ENCODE measurements around the gene ZNF616. TPM values are rescaled to one million over a fixed set of nuclear protein-coding genes. Genes with fewer than 3 reads are reported as not detected.

The ZNF616 gene
- total RNA-seq, 6 experiments from 2014 or later = 1.9 to 6.2 (median 4.2) TPM

- DNase-seq (no peak), ATAC-seq (no peak)
- no peak overlapping the region for H3K27ac ChIP-seq
- H3K4me3 ChIP-seq = peak overlapping the region; percentile 68 to 76 (median 72)
- H3K36me3 ChIP-seq = peaks cover 0 to 5% (median 0%) of the 10 kb centered on the region in 4 donors
- intact Hi-C loops (cut with DNase I) = no loop called here
- H3K4me1 ChIP-seq = peaks cover 0 to 12% (median 0%) of the 10 kb centered on the region in 4 donors
- H3K9me3 ChIP-seq = peaks cover 0 to 19% (median 4%) of the 10 kb centered on the region in 4 donors
- 9% methylated on average over 12 of the region's 12 CpGs for WGBS (ENCODE audit: insufficient coverage, low coverage, low lambda C conversion rate, missing lambda C conversion rate)
- TF ChIP-seq POLR2A (IDR thresholded peaks at IDR 0.05) (no peak), CTCF (IDR thresholded peaks at IDR 0.05) (no peak)
- H3K27me3 ChIP-seq = no peaks in the 10 kb centered on the region
These were observed 45.1 kb downstream of the ZNF616 start for GRCh38 chr19:52094526-52095130.

DNA sequence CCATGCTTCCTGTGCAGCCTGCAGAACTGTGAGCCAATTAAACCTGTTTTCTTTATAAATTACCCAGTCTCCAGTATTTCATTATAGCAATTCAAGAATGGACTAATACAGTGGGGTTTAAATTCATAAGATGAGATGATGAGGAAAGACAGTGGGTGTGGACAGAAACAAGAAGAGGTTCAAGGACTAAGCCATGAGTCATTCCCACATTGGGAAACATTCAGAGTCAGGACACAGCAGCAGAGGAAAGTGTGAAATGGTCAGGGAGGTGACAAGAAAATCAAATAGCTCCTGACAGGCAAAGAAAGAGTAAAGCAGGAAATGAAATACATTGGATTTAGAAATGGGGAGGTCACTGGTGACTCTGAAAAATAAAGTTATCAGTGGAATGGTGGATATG lies 53.3 kb downstream of the ZNF616 start:
- H3K4me3 ChIP-seq = no peak overlapping the region
- H3K36me3 ChIP-seq = peaks cover 0 to 32% (median 9%) of the 10 kb centered on the region in 4 donors
- H3K27me3 ChIP-seq = no peaks in the 10 kb centered on the region
- no peak for ATAC-seq
- intact Hi-C loops (cut with DNase I) = no loop called here
- H3K27ac ChIP-seq = no peak overlapping the region
- no peak for DNase-seq
- H3K4me1 ChIP-seq = no peaks in the 10 kb centered on the region
- peaks cover 0 to 19% (median 0%) of the 10 kb centered on the region in 4 donors for H3K9me3 ChIP-seq
- TF ChIP-seq POLR2A (IDR thresholded peaks at IDR 0.05) (no peak), CTCF (IDR thresholded peaks at IDR 0.05) (no peak)

DNA sequence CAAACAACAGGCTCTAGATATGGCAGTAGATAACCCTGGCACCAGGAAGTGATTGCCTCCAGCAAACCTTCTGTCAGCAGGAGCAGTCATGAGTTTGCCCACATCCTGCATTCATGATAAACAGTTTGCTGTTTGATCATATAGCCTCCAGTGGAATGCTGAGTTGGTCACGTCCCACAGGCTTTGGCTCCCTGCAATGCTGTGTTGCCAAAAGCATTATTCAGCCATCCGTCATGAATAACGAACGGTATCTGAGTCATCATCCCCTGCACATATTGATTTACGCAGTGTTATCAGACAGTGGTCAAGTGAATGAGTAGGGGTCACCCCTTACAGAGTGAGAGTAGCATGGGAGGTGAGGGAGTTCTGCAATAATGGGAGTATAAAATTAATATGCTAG lies 69.2 kb downstream of the ZNF616 start:
- no peak for TF ChIP-seq POLR2A (IDR thresholded peaks at IDR 0.05)
- TF ChIP-seq CTCF (IDR thresholded peaks at IDR 0.05) = no peak
- peaks cover under 1 to 81% (median 26%) of the 10 kb centered on the region in 4 donors for H3K9me3 ChIP-seq
- H3K27me3 ChIP-seq = no peaks in the 10 kb centered on the region

DNA sequence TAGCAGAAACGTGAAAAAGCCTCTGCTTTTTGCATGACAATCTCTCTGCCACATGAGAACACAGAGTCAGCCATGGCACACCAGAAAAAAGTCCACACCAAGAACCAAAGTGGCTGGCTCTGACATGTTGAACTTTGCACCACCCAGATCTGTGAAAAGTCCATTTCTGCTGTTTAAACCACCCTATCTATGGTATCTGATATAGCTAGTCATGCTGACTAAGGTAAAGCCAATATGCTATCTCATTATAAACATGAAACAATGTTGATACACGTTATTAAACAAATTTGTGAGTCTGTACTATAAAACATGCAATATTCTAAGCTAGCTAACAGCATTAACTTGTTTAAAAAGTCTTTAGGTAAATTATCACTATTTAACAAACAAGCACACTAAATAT lies 70.1 kb downstream of the ZNF616 start:
- Histone ChIP-seq H3K9me3 (peaks cover 5 to 82% (median 33%) of the 10 kb centered on the region in 4 donors), H3K27me3 (no peaks in the 10 kb centered on the region), H3K36me3 (peaks cover 0 to 72% (median 17%) of the 10 kb centered on the region in 4 donors), H3K4me1 (no peaks in the 10 kb centered on the region), H3K27ac (no peak overlapping the region), H3K4me3 (no peak overlapping the region)
- 97% methylated on average over 2 of the region's 2 CpGs for WGBS (ENCODE audit: insufficient coverage, low coverage, low lambda C conversion rate, missing lambda C conversion rate)
- ATAC-seq (no peak), DNase-seq (no peak)
- intact Hi-C loops (cut with DNase I) = no loop called here
- no peak for TF ChIP-seq CTCF (IDR thresholded peaks at IDR 0.05)
- TF ChIP-seq POLR2A (IDR thresholded peaks at IDR 0.05) = no peak

More for the DNA sequence above, 69.2 kb downstream of the ZNF616 start:
- Histone ChIP-seq H3K4me1 (no peaks in the 10 kb centered on the region), H3K4me3 (no peak overlapping the region), H3K36me3 (peaks cover 0 to 76% (median 24%) of the 10 kb centered on the region in 4 donors), H3K27ac (no peak overlapping the region)
- 87% methylated on average over 3 of the region's 5 CpGs for WGBS (ENCODE audit: insufficient coverage, low coverage, low lambda C conversion rate, missing lambda C conversion rate)
- ATAC-seq (no peak), DNase-seq (no peak)
- intact Hi-C loops (cut with DNase I) = no loop called here
